Cardiac fibroblast (primary cell): Measurements from ENCODE around the gene C20orf144.
"Not testable (repeated sequence)": the region's sequence is repeated elsewhere in the genome, so short reads cannot be mapped to it uniquely, and the experiment has no call there.

ENCODE experiments used
- DNase-seq, 2 donors: peaks; one replicate each; pipeline versions ENCODE4 v3.0.0 to v3.0.0-alpha.2; 2010; ENCODE audit warnings: low read depth in 2 of 2
- H3K4me3 ChIP-seq, 2 donors: replicated peaks in 1 of 2; 1 replicate in 1 of 2; 2 replicates in 1 of 2; pipeline ENCODE4 v1.5.1; 2011; ENCODE audit warnings: low read depth in 2 of 2, low read length in 2 of 2, mild to moderate bottlenecking in 2 of 2, moderate library complexity in 1 of 2
- CTCF ChIP-seq: IDR thresholded peaks from one replicate; pipeline ENCODE4 v1.5.1; 2011; ENCODE audit warnings: low read depth, mild to moderate bottlenecking, low read length, inconsistent platforms

The C20orf144 gene

GRCh38 chr20:33689973-33690372 lies 27.8 kb downstream of the C20orf144 start:
- no peak for TF ChIP-seq CTCF
- DNase-seq = peak; percentile 65 to 77
- H3K4me3 ChIP-seq = no peak overlapping the region

- H3K4me3 ChIP-seq = no peak overlapping the region
- no peak for DNase-seq
- no peak for TF ChIP-seq CTCF
Observed at GRCh38 chr20:33693289-33693688, 31.2 kb downstream of the C20orf144 start.

- no peak for TF ChIP-seq CTCF
- peak in 1 of 2 donors; percentile 20 for DNase-seq
Observed at GRCh38 chr20:33693741-33694638, 31.9 kb downstream of the C20orf144 start.

GRCh38 chr20:33694639-33695012 lies 32.5 kb downstream of the C20orf144 start:
- DNase-seq = no peak
- no peak overlapping the region for H3K4me3 ChIP-seq
- no peak for TF ChIP-seq CTCF

More at GRCh38 chr20:33693741-33694638, 31.9 kb downstream of the C20orf144 start:
- no peak overlapping the region for H3K4me3 ChIP-seq

- no peak for TF ChIP-seq CTCF
- DNase-seq = no peak
Observed at GRCh38 chr20:33696448-33696847, 34.3 kb downstream of the C20orf144 start.

GRCh38 chr20:33697129-33697528 lies 35.0 kb downstream of the C20orf144 start:
- peak; percentile 48 to 74 for DNase-seq
- H3K4me3 ChIP-seq = no peak overlapping the region
- TF ChIP-seq CTCF = no peak

More at GRCh38 chr20:33696448-33696847, 34.3 kb downstream of the C20orf144 start:
- H3K4me3 ChIP-seq = no peak overlapping the region

- DNase-seq, H3K4me3 ChIP-seq: not testable (repeated sequence)
Observed at GRCh38 chr20:33698966-33699365, 36.8 kb downstream of the C20orf144 start.

- DNase-seq = not testable (repeated sequence)
Observed at GRCh38 chr20:33700696-33701441, 38.7 kb downstream of the C20orf144 start.

More at GRCh38 chr20:33700696-33701441, 38.7 kb downstream of the C20orf144 start:
- not testable (repeated sequence) for H3K4me3 ChIP-seq
